Cortex of kidney (tissue), 1 donor: ENCODE data around the gene SLC38A3.

Source experiments
- DNase-seq: peaks from one replicate; lab custom pipeline; 2025; lab: John Stamatoyannopoulos, UW

SLC38A3 gene

DNA sequence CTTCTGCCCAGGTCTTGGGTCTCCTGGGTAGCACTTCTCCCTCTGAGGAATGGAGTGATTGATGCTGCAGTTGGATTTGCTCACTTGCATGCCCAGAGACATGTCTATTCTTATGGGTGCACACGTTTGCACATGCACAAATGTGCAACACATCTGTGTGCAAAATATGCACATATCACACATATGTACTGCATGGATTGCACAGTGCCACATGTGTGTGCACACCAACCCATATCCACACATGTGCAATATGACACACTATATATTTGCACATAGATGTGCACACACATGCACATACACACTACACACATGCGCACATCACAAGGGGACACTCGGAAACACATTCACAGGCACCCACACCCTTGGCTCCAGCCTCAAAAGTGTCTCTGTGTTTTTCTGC, 63.2 kb downstream of the SLC38A3 start:
- no peak for DNase-seq

DNA sequence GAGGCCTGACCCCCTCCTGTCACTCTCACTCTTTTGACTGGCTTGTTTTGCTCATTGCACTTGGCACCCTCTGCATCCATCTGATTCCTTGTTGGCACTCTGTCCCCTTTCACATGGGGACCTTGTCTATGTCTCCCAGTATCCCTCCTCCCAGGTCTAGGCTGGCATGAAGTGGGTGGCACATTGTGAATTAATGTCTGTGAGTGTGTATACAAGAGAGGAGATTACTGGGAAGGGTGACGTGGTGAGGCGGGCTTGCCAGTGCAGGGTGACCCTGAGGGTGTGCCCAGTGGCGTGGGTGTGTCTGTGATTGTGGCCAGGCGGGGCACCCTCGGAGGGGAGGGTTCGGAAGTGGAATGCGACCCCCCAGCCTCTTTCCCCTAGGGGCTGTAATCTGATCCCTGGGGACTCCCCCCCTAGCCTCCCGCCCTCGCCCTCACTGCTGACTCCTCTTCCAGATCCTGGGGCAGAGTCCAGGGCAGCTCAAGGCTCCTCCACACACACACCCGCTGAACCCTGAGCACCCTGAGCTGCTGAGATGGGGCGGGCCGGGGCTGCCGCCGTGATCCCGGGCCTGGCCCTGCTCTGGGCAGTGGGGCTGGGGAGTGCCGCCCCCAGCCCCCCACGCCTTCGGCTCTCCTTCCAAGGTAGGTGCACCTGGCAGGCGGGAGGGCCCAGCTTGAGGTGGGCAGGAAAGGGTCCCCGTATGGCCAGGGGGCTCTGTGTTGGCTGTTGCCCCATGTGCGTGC, 63.8 kb downstream of the SLC38A3 start, which contains the start of gene SEMA3B:
SEMA3B (plus strand) TSS at position 445 of the 749 bp plus-strand sequence; CDS start at position 539, 94 bp downstream.
- no peak for DNase-seq

DNA sequence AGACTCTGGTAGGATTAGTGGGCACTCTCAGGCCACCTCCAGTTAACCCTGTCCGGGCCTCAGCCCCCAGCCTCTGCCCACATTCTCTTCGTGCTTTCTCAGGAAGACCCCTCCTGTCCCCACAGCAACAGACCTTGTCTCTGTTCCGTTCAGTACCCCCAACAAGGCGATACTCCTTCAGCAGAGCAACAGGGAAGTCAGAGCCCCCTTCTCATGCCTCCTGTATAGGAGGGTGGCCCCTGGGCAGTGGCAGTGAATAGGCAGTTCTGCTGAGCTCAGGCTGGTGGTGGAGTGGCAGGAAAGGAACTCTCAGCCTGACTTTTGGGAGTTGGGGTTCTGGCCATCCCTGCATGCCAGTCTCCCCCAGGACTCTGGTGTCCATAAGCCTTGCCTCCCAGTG, 64.4 kb downstream of the SLC38A3 start:
- no peak for DNase-seq

DNA sequence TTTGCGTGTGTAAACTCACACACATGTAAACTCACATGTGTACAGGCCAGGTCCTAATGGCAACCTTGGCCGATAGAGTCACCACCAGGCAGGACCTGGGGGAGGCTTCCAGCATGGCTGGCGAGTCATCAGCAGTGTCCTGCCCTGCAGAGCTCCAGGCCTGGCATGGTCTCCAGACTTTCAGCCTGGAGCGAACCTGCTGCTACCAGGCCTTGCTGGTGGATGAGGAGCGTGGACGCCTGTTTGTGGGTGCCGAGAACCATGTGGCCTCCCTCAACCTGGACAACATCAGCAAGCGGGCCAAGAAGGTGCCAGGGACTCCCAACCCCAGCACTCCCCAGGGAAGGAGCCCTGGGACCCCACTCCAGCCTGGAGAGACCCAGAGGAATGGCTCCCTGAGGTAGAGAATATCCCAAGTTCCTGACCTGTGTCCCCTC, 64.9 kb downstream of the SLC38A3 start:
- DNase-seq = no peak

DNA sequence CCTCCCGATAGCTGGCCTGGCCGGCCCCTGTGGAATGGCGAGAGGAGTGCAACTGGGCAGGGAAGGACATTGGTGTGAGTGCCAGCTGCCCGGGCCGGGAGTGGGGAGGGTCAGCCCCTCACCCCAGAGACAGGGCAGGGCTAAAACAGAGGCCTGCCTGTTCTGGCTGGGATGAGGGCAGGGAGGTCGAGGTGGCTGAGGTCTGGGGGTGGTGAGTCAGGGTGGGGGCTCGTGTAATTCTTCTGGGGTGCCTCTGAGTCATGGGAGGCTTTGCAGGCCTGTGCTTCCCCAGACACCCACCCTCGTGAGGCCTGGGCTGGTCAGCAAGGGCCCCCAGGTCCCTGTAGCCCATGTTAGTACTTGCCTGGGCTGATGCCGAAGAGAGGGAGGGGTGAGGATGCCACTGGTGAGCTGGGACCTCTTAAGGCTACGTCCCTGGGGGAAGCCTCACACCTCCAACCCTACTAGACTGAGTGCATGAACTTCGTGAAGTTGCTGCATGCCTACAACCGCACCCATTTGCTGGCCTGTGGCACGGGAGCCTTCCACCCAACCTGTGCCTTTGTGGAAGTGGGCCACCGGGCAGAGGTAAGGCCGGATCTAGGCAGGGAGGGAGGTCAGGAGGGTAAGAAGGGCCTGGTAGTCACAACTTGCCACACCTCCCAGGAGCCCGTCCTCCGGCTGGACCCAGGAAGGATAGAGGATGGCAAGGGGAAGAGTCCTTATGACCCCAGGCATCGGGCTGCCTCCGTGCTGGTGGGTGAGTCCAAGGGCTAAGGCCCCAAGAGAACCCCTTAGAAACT, 65.6 kb downstream of the SLC38A3 start:
- no peak for DNase-seq
